Mesenteric fat pad (tissue), 1 donor: ENCODE data around the gene NFIC. TPM values are rescaled to one million over a fixed set of nuclear protein-coding genes. Genes with fewer than 3 reads are reported as not detected.

Experiments used
- DNase-seq: peaks from one replicate; pipeline ENCODE4 v3.0.0-alpha.2; 2020; ENCODE audit warnings: low spot score
- total RNA-seq: library from RNA; stranded (reverse); fragmentation: NEBNext Ultra II Directional; extraction: Animal tissue kit (Norgen Biotek cat#: 25700); gene quantifications from one replicate; pipeline ENCODE4 v1.2.1, GENCODE V29; 2021
- donor health status: DM: yes; HTN: yes; CAD: no.

Gene NFIC
- total RNA-seq, 1 donor from 2014 or later, result 207 TPM

DNA sequence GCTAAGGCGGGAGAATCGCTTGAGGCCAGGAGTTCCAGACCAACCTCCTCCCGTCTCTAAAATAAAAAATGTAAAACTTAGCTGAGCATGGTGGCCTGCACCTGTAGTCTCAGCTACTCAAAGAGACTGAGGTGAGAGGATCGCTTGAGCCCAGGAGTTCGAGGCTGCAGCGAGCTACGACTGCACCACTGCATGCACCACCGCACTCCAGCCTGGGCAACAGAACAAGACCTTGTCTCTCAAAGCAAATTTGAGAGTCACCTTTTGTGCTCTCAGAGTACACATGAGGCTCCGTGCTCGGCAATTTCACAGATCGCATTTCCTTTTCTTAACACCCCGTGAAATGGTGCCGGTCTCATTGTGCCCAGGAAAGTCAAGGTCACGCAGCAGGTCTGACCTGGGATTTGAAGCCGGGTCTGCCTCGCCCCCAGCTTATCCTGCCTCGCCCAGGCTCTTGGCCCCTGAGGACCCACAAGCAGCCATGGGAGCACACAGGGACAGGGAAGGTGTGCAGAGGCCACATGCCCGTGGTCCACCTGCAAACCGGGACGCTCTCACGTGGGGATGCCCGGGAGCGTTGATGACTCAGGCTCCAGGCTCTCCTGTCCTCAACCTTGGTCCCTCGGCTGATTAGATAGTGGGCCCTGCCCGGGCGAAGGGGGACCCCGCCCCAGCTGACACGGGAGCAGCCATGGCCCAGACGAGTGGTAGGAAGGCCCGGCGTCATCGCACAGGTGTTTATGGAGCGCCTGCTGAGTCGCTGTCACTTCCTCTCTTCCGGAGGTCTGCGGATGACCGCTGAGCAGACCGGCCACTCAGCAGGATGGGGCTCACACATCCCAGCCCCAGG, 115.1 kb downstream of the NFIC start:
- DNase-seq, result no peak

DNA sequence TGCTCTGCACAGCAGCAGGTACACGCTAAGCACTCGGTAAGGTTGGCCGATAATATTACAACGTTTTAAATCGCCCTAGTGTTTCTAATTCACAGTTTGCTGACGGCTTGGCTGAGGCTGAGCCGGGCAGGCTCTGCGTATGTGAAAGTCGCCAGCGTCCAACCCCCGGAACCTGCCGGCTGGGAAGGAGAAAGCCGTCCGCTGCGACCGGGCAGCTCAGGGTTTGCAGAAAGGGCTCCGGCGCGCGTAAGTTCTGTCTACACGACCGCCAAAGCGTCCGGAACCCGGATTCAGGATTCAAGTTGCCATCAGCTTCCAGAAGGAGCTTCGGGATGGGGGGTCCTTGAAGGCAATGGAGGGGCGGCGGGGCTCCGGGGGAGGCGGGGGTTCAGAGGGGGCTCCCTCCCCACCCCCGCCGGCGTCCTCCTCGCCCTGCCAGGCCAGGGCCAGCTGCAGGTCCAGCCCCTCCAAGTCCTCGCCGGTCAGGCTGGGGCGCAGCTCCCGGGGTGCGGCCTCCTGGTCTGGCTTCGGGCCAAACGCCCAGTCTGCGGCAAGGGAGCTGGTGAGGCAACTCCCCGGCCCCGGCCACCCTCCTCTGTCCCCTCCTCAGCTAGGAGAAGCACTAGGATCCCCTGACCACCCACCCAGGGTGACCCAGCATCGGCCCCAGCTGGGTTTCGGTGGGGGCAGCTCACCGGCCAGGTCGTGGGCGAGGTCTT, 116.3 kb downstream of the NFIC start:
- no peak for DNase-seq

DNA sequence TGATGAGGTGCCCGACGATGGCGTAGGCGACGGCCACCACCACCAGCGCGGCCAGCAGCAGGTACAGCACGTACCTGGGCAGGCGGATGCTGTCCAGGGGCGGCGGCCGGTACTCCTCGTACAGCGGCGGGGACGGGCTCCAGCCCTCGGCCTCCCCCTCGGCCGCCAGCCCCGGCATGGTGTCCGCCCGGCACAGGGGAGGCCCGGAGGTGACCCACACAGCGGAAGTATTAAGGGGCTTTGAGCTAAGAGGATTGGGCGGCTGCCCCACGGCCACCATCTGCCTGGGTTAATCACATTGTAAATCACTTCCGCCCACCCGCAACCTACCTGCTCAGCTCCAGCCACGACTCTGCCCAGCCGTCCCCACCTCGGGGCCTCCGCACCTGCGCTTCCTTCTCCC, 116.8 kb downstream of the NFIC start, which contains the start of gene SMIM44:
SMIM44 (minus strand) TSS at position 216 of the 403 bp plus-strand sequence; CDS start at position 178, 38 bp downstream.
- no peak for DNase-seq

DNA sequence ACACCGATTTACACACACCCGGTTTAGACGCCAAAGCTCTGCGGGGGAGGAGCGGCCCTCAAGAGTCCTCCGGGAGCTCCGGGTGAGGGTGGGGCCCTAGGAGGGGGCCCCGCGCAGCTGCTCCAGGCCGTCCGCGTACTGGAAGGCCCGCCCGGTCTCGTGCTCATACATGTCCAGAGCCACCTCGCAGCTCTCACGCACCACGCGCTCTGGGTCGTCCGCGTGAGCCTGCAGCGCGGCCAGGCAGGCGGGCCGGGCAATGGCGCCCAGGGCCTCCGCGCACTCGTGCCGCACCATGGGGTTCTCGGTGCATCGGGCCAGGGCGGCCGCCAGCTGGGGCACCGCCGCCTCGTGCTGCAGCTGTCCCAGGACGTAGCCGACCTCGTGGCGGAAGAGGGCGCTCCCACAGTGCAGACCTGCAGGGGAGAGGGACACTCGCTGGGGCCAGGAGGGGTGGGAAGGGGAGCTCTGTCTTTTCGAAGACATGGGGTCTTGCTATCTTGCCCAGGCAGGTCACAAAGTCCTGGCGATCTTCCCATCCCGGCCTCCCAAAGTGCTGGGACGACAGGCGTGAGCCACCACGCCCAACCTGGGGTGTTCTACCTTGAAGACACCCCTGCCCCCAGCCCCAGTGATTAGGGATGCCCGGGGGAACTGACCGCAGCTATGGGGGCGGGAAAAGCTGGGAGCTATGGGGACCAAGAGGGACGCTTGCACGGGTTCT, 125.2 kb downstream of the NFIC start:
- no peak for DNase-seq

DNA sequence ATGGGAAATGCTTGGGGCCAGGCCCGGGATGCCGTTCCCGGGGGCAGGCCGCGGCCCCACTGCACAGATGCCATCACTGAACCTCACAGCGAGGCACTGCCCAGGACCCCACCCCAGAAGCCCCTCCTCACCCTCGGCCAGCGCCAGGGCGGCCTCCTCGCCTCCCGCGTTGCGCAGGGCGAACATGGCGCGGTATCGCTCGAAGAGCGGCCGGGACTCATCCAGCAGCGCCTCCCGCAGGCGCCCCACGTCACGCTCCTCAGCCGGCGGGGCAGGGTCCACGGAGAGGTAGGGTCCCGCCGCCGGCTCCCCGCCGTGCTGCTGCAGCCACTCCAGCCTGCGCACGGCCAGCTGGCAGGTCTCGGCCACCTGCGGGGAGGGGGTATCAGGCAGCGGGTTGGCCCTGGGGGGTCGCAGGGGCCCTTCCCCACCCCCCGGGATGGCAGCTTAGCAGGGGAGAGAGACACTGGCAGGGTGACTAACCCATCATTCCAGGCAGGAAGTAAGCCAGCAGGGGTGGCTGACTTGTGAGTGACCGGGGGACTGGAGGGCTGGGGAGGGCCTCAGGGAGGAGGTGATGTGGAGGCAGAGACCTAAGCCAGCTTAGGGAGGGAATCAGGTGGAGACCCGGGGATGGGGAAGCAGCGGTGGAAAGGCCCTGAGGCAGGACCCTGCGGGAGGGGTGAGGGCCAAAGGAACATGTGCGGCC, 125.9 kb downstream of the NFIC start:
- DNase-seq, result no peak

DNA sequence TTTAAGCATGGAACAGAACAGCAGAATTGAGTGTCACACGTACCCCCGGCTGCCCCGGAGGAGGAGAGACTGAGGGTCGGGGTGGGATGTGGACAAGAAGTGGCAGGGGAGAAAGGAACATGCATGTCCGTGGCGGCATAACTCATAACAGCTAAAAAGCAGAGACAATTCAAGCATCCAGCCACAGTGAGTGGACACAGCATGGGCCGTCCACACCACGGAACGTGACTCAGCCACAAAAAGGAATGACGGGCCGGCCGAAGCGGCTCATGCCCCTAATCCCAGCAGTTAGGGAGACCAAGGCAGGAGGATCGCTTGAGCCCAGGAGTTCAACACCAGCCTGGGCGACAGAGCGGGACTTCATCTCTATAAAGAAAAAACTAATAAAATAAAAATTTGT, 126.5 kb downstream of the NFIC start:
- DNase-seq, result no peak

DNA sequence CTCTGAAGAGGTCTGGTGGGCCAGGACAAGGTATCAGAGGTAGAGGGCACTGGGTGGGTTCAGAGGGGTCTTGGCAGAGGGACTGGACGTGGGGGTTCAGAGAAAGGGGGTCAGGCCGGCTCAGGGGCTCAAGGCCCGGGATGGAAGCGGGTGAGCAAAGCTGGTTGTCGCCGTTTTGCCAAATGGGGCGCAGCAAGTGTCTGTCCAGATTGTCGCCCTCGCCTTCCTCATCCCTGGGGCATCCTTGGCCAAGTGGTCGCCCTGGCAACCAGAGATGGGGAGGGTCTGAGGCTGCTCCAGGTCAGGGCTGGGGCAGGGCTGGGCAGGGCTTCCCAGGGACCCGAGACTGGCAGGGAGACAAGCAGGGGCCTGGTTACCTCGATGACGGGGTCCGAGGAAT, 127.3 kb downstream of the NFIC start:
- DNase-seq, result no peak

DNA sequence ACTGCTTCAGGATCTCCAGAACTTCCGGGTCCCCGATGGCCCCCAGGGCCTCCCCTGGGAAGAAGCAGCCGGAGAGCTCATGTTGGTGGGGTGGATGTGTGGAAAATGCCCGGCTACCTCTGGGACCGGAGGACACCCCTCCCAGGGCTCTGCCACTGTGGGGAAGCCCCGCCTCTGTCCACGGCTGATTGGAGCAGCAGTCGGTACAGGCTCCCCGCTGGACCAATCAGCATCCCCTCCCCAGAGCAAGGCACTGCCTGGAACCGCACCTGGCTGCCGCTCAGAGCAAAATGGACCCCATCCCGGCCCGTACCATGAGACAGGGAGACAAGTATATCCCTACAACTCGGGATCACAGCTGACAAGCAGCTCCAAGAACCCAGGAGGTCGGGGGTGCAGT, 127.7 kb downstream of the NFIC start:
- no peak for DNase-seq

DNA sequence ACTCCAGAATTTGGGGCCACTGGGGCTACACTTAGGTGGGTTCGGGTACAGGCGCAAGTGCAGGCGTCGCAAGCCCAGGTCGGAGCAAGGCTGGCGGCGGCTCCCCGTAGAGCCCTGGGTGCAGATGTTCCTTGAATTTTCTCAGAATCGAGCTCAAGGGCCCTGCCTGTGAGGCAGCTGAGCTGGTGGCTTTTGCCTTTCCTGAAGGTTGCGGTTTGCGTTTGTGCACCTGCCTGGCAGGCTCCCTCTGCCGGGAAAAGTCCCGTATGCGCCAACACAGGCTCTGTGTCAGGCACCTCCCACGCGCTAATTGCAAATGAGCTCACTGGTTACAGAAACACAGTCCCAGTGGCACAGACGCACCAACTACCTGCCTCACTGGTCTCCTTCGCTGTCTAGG, 128.2 kb downstream of the NFIC start:
- no peak for DNase-seq

DNA sequence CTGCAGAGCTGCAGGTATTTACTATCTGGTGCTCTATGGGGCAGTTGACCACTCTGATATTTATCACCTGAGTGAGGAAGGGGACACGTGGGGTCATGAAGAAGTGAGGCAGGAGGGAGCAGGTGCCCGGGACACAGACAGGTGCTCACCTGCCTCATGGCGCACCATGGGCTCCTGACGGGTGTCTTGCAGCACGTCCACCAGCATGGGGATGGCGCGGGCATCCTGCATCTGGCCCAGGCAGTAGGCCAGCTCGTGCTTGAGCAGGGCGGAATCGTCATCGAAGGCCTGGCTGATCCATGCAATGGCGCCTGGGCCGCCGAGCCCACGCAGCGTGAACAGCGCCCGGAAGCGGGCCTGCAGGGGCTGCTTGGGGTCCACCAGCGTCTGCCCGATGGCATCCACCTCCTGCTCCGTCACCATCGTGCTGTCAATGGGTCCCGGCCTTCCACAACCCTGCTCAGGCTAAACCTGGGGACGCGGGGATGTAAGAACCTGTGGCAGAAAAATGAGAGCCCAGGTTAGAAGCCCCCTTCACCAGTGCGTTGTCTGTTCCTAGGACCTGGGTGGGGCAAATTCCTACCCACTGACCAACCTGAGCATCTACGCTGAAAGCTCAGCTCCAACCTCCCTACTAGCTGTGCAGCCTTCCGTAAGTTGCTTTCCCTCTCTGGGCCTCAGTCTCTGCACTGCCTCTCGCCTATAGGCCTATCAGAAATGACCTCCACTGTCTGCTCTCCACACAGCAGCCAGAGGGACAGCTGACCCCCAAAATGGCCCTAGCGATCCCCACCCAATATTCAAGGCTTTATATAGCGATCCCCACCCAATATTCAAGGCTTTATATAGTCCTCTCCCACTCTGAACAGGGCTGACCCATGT, 130.2 kb downstream of the NFIC start:
- DNase-seq, result no peak

DNA sequence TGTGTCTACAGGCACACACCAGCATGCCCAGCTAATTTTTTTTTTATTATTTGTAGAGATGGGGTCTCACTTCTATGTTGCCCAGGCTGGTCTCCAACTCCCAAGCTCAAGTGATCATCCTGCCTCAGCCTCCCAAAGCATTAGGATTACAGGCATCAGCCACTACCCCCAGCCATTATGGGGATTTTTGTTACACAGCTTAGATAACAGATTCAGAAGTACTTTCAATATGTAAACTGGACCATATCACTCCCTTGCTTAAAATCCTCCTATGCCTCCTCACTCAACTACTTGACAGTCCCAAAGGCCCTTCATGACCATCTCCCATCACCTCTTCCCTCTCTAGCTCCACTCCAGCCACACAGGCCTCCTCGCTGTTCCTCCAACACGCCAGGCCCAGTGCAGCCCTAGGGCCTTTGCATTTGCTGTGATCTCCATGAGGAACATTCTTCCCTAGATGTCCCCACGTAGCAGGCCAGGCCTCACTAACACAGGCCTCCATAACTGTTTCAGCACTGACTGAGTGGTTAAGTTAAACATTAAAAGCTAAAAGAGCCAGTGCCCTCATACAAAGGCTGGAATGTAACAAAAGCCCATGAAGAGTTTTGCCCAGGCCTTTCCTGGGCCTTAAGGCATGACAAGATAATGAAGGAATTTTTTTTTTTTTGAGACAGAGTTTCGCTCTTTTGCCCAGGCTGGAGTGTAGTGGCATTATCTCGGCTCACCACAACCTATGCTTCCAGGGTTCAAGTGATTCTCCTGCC, 131.6 kb downstream of the NFIC start:
- no peak for DNase-seq

DNA sequence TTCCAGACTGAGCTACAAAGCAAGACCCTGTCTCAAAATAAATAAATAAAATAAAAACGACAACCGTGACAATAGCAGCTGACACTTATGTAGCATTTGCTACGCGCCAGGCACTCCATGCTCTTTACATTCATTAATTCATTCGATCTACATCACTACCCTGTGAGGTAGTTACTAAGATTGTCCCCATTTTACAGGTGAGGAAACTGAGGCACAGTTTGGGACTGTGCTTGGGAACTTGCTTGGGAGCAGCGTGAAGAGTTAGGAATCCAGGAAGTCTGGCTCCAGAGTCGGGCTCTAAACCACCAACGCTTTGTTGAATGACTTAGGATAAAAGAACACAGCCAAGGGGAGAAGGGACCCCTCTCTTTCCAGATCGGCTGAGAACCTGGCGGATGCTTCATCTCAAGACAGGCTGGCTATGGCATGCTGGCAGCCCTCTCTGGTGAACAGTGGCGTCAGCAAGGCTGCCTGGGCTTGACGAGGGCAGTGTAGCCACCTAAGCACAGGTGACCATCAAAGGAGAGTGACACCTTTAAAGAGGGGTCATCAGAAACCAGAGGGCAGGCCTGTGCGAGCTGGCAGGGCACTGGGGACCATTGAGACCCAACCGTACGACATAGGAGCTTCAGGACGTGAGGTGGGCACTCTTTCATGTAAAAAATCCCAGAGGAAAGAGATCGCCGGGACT, 133.5 kb downstream of the NFIC start:
- no peak for DNase-seq

DNA sequence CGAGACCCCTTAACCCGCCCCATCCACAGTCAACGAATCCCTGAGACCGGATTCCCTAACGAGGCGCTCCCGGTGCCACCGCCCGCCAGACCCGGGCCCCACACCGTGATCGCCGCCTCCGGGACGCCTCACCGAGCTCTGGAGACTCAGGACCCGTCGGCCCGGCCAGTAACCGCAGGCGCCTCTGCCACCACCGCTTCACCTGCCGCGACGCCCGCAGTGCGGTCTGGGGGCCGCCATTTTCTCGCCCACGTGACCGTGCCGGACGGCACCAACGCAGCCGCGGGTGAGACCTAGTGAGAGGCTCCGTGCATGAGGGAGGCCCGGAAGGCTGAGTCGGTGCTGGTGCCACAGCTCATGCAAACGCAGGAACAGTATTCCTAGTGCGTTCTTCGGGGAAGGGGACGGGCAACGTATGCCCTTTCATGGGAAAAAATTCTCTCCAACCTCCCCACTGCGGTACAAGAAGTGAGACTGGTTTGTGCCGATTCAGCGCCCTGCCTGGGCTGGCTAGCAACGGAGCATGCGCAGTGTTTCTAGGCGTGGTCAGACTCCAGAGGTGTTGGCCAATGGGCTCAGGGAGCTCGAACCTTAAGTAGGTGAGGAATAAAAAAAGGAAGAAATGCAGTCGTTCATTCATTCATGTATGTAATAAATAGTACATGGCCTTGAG, 134.2 kb downstream of the NFIC start, which contains the start of gene DOHH:
DOHH (minus strand) TSS at position 246 of the 673 bp plus-strand sequence. CDS start 3,860 bp downstream, outside the sequence.
- peak; percentile 97 for DNase-seq

DNA sequence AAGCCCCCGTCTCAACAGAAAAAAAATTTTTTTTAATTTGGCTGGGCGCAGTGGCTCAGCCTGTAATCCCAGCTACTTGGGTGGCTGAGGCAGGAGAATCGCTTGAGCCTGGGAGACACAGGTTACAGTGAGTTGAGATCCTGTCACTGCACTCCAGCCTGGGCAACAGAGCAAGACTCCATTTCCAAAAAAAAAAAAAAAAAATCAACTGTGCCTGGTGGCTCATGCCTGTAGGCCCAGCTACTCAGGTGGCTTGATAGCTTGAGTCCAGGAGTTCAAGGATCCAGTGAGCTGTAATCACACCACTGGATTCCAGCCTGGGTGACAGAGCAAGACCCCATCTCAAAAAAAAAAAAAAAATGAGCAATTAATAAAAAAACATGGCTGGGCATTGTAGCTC, 135.4 kb downstream of the NFIC start:
- DNase-seq, result no peak

DNA sequence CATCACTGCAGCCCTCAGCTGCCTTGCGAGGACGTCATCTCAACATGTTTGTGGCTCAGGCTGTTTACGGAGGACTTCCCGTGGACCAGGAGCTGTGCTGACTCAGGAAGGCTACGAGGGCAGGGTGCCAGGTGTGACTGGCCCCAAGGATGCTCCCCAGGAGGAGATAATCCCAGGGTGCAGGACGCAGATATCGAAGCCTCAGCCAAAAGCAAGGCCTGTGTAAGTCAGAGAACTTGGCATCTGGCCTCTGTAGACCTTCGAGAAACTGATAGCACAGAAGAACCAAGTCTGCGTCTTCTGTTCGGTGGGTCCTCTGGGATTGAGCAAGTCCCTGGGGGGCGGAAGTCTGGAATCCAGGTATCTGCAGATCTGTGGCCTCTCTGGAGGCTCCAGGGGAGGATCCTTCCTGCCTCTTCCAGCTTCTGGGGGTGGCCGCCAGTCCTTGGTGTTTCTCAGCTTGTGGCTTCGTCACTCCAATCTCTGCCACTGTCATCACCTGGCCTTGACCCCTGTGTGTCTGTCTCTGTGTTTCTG, 136.7 kb downstream of the NFIC start:
- no peak for DNase-seq

DNA sequence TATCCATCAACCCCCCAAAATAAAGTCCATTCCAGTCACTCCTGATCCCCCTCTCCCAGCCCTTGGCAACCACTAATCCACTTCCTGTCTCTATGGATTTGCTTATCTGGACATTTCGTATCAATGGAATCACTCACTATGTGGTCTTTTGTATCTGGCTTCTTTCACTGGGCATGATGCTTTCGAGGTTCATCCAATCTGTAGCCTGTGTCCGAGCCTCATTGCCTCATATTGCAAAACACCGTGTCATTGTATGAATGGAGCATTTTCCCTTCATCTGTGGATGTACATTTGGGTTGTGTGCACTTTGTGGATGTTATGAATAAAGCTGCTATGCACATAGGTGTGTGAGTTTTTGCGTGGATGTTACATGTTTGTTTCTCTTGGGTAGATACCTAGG, 138.4 kb downstream of the NFIC start:
- DNase-seq, result no peak

DNA sequence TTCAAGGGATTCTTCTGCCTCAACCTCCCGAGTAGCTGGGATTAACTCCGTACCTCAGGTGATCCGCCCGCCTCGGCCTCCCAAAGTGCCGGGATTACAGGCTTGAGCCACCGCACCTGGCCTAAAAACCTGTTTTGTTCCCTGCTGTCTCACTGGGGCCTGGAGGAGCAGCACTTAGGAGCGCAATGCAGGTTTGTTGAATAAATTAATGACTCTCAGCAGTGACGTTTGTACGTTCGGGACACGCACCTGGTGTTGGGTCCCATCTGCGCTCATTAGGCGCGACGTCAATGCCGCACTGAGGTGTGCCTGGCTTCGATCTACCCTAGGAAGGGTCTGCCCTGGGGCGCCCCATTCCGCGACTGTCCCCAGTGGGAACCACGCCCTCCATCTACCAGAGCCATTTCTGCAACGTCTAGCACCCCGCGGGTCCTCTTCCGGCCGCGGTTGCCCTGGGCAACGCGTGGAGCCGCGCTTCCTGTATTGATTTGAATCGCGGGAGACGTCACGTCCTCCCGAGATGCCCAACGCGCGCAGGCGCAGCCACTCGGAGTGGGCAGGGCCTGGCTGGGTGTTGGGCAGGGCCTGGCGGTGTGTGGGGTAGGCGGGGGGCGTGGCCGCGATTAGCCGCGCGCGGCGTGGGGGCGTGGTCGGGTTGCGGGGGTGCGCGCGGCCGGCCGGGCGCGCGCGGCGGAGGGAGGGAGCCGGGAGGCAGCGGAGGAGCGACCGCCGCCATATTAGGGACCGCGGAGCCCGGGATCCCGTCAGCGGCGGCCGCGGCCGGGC, 139.4 kb downstream of the NFIC start, which contains the start of gene FZR1:
FZR1 (plus strand) TSS at position 714 of the 786 bp plus-strand sequence. CDS start 16,679 bp downstream, outside the sequence.
- peak; percentile 100 for DNase-seq
